Endothelial cell of umbilical vein (primary cell): Measurements from ENCODE around the gene CDCA3. TPM values are rescaled to one million over a fixed set of nuclear protein-coding genes. Genes with fewer than 3 reads are reported as not detected.
"Not testable (repeated sequence)": the region's sequence is repeated elsewhere in the genome, so short reads cannot be mapped to it uniquely, and the experiment has no call there.

Experiments
- BruUV-seq: library from RNA; stranded (reverse); fragments of 400-500 nt; replicated peaks from 2 replicates; lab custom pipeline; 2021; lab: Mats Ljungman, UMichigan
- CTCF ChIA-PET: fragments of 300-600, 350-600 bp; sonication (Branson Sonifier 250); formaldehyde crosslinking; loops from one replicate; lab custom pipeline; 2021; ENCODE audit warnings: antibody characterized with exemption, inconsistent platforms; lab: Charles Lee
- POLR2A ChIA-PET: fragments of 300-600, 350-600 bp; sonication (Branson Sonifier 250); formaldehyde crosslinking; loops from one replicate; lab custom pipeline; 2021; ENCODE audit warnings: antibody characterized with exemption, inconsistent platforms; lab: Charles Lee
- DNase-seq: peaks from one replicate; pipeline ENCODE4 v3.0.0-alpha.2; 2011; ENCODE audit warnings: low read depth, low spot score
- FAIRE-seq: peaks from 2 replicates; lab custom pipeline; 2011; peaks lifted over from hg19 to GRCh38; lab: Jason Lieb, UNC
- H2AFZ ChIP-seq: 2 replicates; pipeline ENCODE4 v1.6.0; 2012; ENCODE audit warnings: low read depth, low read length, control low read depth, inconsistent platforms
- H3K27ac ChIP-seq: 2 replicates; pipeline ENCODE4 v1.5.1; 2011; ENCODE audit warnings: low read depth, mild to moderate bottlenecking, control low read depth, low read length, moderate library complexity; ENCODE audit not compliant: insufficient read depth
- H3K27me3 ChIP-seq, 2 experiments: 2 replicates each; pipeline versions ENCODE4 v1.6.0 to v1.6.1; 2011; ENCODE audit warnings: low read length in 2 of 2, mixed read lengths in 1 of 2; ENCODE audit not compliant: control insufficient read depth in 2 of 2, insufficient read depth in 2 of 2
- H3K36me3 ChIP-seq, 2 experiments: 2 replicates in 1 of 2; 3 replicates in 1 of 2; pipeline ENCODE4 v1.5.1; 2011; ENCODE audit warnings: low read length in 2 of 2, mild to moderate bottlenecking in 1 of 2, moderate library complexity in 1 of 2; ENCODE audit not compliant: control insufficient read depth in 2 of 2, insufficient read depth in 2 of 2; ENCODE audit errors: extremely low read depth in 1 of 2
- H3K4me1 ChIP-seq: 3 replicates; pipeline ENCODE4 v1.5.1; 2011; ENCODE audit warnings: mild to moderate bottlenecking, low read length; ENCODE audit not compliant: control insufficient read depth, insufficient read depth; ENCODE audit errors: extremely low read depth
- H3K4me2 ChIP-seq: 2 replicates; pipeline ENCODE4 v1.6.1; 2011; ENCODE audit warnings: low read length, control low read depth, mixed read lengths; ENCODE audit not compliant: insufficient read depth
- H3K4me3 ChIP-seq, 3 experiments: fragments of 200-600 bp in 1 of 3; sonication (generic), shearing (Covaris generic) in 1 of 3; replicated peaks in 1 of 3; 2 replicates each; pipeline ENCODE4 v1.5.1; 2011 to 2016; ENCODE audit warnings: control low read depth in 3 of 3, low read length in 3 of 3, mild to moderate bottlenecking in 2 of 3, inconsistent platforms in 1 of 3, low read depth in 1 of 3, moderate library complexity in 1 of 3; ENCODE audit not compliant: insufficient read depth in 1 of 3
- H3K79me2 ChIP-seq: 2 replicates; pipeline ENCODE4 v1.6.0; 2012; ENCODE audit warnings: low read length, inconsistent platforms; ENCODE audit not compliant: control insufficient read depth, insufficient read depth
- H3K9ac ChIP-seq: replicated peaks from 2 replicates; pipeline ENCODE3; 2011; ENCODE audit warnings: low read length, control low read depth; ENCODE audit not compliant: insufficient read depth; ENCODE audit errors: extremely low read depth
- H3K9me1 ChIP-seq: replicated peaks from 3 replicates; pipeline ENCODE4 v1.6.0; 2011; ENCODE audit warnings: mild to moderate bottlenecking, low read length; ENCODE audit not compliant: control insufficient read depth, insufficient read depth; ENCODE audit errors: extremely low read depth
- H3K9me3 ChIP-seq: replicated peaks from 2 replicates; pipeline ENCODE4 v1.5.1; 2012; ENCODE audit warnings: low read length, inconsistent platforms; ENCODE audit not compliant: control insufficient read depth, insufficient read depth
- H4K20me1 ChIP-seq: replicated peaks from 2 replicates; pipeline ENCODE3; 2011; ENCODE audit warnings: mild to moderate bottlenecking, low read length; ENCODE audit not compliant: control insufficient read depth, insufficient read depth; ENCODE audit errors: extremely low read depth
- CTCF ChIP-seq, 2 donors: IDR thresholded peaks; 1 replicate in 1 of 2; 2 replicates in 1 of 2; pipeline ENCODE4 v1.5.1; 2011; ENCODE audit warnings: low read length in 2 of 2, mild to moderate bottlenecking in 2 of 2, moderate library complexity in 2 of 2, control low read depth in 1 of 2, inconsistent platforms in 1 of 2, low read depth in 1 of 2; ENCODE audit not compliant: insufficient read depth in 1 of 2; ENCODE audit errors: extremely low read depth in 1 of 2
- EZH2 ChIP-seq: IDR thresholded peaks from 2 replicates; pipeline ENCODE4 v1.6.1; 2012; ENCODE audit warnings: borderline replicate concordance, low read depth, mild to moderate bottlenecking, moderate library complexity, low read length, inconsistent platforms; ENCODE audit not compliant: severe bottlenecking
- FOS ChIP-seq: IDR thresholded peaks from 2 replicates; pipeline ENCODE4 v1.6.1; 2011; ENCODE audit warnings: mild to moderate bottlenecking, low read length, moderate library complexity, borderline replicate concordance; ENCODE audit not compliant: insufficient read depth
- GATA2 ChIP-seq: IDR thresholded peaks from 2 replicates; pipeline ENCODE4 v1.7.0; 2011; ENCODE audit warnings: low read depth, mild to moderate bottlenecking, moderate library complexity, mixed read lengths, low read length; ENCODE audit not compliant: insufficient read length, insufficient read depth
- JUN ChIP-seq: IDR thresholded peaks from 2 replicates; pipeline ENCODE4 v1.6.1; 2011; ENCODE audit warnings: borderline replicate concordance, low read depth; ENCODE audit not compliant: insufficient read length, insufficient read depth
- MAX ChIP-seq: IDR thresholded peaks from 2 replicates; pipeline ENCODE4 v1.6.1; 2011; ENCODE audit not compliant: insufficient read depth, insufficient read length
- MYC ChIP-seq: IDR thresholded peaks from one replicate; pipeline ENCODE4 v1.6.1; 2011; ENCODE audit warnings: mild to moderate bottlenecking, low read depth, low read length
- POLR2A ChIP-seq: IDR thresholded peaks from 2 replicates; pipeline ENCODE4 v1.6.1; 2012; ENCODE audit warnings: low read depth, mild to moderate bottlenecking, control low read depth, low read length
- POLR2AphosphoS5 ChIP-seq: IDR thresholded peaks from 2 replicates; pipeline ENCODE4 v1.6.1; 2012; ENCODE audit warnings: low read depth, mild to moderate bottlenecking, control low read depth, low read length, moderate library complexity; ENCODE audit not compliant: insufficient read depth
- dilution Hi-C: fragments of 300-500 bp; cut with MboI; formaldehyde crosslinking; loops from one replicate; pipeline ENCODE4 v1.15.0; 2019; ENCODE audit warnings: low sequenced_read_pairs; ENCODE audit not compliant: extremely low pct_ligation_motif_present
- intact Hi-C: fragments of 100-400 bp; cut with micrococcal nuclease; formaldehyde crosslinking; loops from one replicate; pipeline ENCODE4 v1.10.0; 2022
- polyA plus RNA-seq, 4 experiments: library from polyadenylated mRNA; depleted of rRNA in 3 of 4; stranded (reverse) in 3 of 4; unstranded in 1 of 4; fragments of >200 nt; gene quantifications; 2 replicates each; pipeline versions ENCODE4 v1.2.1 to v1.2.3, GENCODE V29; 2011 to 2012; ENCODE audit warnings: missing spikeins in 1 of 4
- total RNA-seq: library from RNA; stranded (reverse); gene quantifications from 2 replicates; pipeline ENCODE4 v1.2.3, GENCODE V29; 2021

The CDCA3 gene
- total and polyA plus RNA-seq, 2 donors (not counting 3 experiments of a cell fraction or from before 2014, with no cell fraction given): 44.3 to 53.5 TPM

GRCh38 chr12:6866163-6866919 lies 15.3 kb upstream of the CDCA3 start:
- Histone ChIP-seq H3K27ac (no peak overlapping the region), H4K20me1 (no peaks in the 10 kb centered on the region), H3K9me1 (no peaks in the 10 kb centered on the region), H3K27me3 (no peaks in the 10 kb centered on the region), H3K9me3 (no peaks in the 10 kb centered on the region), H3K4me2 (peak overlapping the region; percentile 73), H3K79me2 (peaks cover 32% of the 10 kb centered on the region), H3K9ac (no peak overlapping the region), H3K4me1 (peaks cover 21% of the 10 kb centered on the region), H3K4me3 (no peak overlapping the region), H2AFZ (peak overlapping the region; percentile 68), H3K36me3 (peaks cover 2 to 42% of the 10 kb centered on the region in 2 experiments)
- DNase-seq (no peak), FAIRE-seq (no peak)
- ChIA-PET CTCF (interaction anchor here (0.8 to 1.4 kb wide), 4 partner anchors 16 to 113 kb away, joined by 3 read pairs; partner anchors contain the start of gene MLF2), POLR2A (interaction anchor here (0.7 to 2.4 kb wide), 11 partner anchors 9 to 277 kb away, joined by 3 to 48 read pairs (median 6); partner anchors contain the start of genes C12orf57, CDCA3, MLF2 and RNU7-1)
- dilution Hi-C loops (no loop called here), intact Hi-C loops (no loop called here)
- BruUV-seq: no TSS peak
- TF ChIP-seq POLR2A (no peak), MYC (no peak), GATA2 (no peak), CTCF (IDR thresholded peaks at IDR 0.05; ENCODE audit: extremely low read depth in 1 of 2, insufficient read depth in 1 of 2, low read depth in 1 of 2, low read length in 2 of 2) (no peak), JUN (no peak), FOS (no peak), POLR2AphosphoS5 (no peak), EZH2 (no peak), MAX (no peak)

GRCh38 chr12:6865307-6865706 lies 14.2 kb upstream of the CDCA3 start:
- H3K9me3 ChIP-seq, intact Hi-C loops, H3K9me1 ChIP-seq, H3K4me2 ChIP-seq, dilution Hi-C loops, H2AFZ ChIP-seq, H3K4me3 ChIP-seq, H3K27ac ChIP-seq, H3K9ac ChIP-seq, BruUV-seq, FAIRE-seq, H4K20me1 ChIP-seq, DNase-seq, H3K27me3 ChIP-seq: not testable (repeated sequence)
- CTCF ChIA-PET: interaction anchor here (0.9 to 1.2 kb wide), 2 partner anchors 8 to 13 kb away, joined by 3 to 4 read pairs; partner anchors contain the start of genes SPSB2 and USP5
- POLR2A ChIA-PET: interaction anchor here (0.9 to 1.8 kb wide), 2 partner anchors 11 to 13 kb away, joined by 4 to 5 read pairs; partner anchors contain the start of gene USP5
- Histone ChIP-seq H3K79me2 (peaks cover 28% of the 10 kb centered on the region), H3K36me3 (peaks cover 2 to 44% of the 10 kb centered on the region in 2 experiments), H3K4me1 (peaks cover 21% of the 10 kb centered on the region)
